CD4-positive, alpha-beta T cell treated with Interleukin-15 for 4 hours (primary cell): Measurements from ENCODE around the gene PDK2.
A peak's percentile ranks its signal among the peaks of the same experiment; 100 is the strongest.

Source experiments
- DNase-seq: peaks from one replicate; pipeline ENCODE4 v3.0.0-alpha.2; 2020; ENCODE audit warnings: low spot score

The PDK2 gene

DNA sequence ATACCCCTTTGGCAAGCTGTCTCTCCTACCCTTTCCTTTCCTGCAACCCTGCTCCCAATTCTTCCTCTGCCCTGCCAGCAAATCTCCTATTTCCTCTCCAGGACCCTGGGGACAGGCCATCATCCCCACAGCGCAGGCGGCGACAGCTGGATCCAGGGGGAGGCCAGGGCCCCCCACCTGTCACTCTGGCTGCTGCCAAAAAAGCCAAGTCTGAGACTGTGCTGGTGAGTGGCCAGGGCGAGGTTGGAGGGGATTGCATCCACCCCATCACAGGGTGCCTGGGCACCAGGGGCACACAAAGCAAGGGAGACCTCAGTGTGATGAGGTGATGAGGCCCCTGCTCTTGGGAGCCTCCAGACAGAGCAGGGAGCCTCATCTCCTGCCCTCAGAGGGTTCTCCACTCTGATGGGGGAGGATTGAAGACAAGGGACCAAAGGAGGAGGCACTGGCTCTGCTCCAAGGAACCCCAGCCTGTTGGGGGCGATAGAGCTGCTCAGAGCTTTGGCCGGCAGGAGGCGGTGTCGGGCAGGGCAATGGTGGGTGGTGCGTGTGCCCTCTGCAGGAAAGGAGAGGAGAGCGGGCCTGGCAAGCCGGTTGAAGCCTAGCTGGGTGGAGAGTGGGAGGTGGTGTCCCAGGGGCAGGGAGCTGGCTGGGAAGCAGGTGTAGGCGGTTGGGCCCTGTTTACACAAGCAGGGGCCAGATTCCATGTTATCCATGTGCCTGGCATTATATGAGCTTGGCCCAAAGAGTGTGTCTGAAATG lies 15.6 kb upstream of the PDK2 start:
- DNase-seq = no peak

GRCh38 chr17:50080096-50080480 lies 15.1 kb upstream of the PDK2 start:
- DNase-seq = no peak

GRCh38 chr17:50080827-50081226 lies 14.3 kb upstream of the PDK2 start:
- no peak for DNase-seq

DNA sequence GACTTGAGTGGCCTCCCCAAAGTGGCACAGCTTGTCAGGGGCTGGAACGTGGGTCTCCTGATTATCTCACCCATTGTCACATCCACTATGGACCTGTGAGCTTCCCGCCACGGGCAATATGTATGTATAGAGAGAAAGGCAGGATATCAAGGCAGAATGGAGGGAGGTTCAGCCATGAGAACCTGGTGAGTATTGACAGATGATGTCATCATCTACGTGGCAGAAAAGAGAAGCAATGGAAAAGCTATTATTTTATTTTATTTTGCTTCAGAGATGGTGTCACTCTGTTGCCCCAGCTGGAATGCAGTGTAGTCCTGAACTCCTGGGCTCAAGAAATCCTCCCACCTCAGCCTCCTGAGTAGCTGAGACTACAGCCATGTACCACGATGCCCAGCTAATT lies 13.4 kb upstream of the PDK2 start:
- DNase-seq = no peak

DNA sequence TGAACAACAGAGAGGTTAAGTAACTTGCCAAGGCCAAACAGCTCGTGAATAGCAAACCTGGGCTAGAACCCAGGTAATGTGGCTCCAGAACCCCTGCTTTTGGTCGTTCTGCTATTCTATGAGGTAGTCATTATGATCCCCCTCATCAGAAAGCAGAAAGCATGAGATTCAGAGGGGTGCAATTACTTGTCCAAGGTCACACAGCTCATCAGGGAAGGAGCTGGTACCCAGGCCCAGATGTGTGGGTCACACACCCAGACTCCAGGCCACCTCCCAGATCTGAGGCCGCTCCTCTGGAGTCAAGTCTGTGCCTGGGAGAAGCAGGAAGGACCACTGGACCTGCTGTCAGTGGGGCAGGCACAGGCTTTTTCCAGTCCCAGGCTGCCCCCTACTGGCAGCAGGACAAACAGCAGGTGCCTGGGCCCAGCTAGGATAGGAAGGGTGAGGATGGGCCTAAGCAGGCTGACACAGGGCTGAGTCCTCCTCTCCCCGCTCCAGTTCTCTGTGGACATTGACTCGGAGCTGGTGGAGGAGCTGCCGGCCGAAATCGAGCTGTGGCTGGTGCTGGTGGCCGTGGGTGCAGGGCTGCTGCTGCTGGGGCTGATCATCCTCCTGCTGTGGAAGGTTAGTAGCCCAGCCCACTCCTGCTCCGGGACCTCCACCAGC lies 7.8 kb upstream of the PDK2 start:
- peak; percentile 79 for DNase-seq

- DNase-seq = no peak
Measured at GRCh38 chr17:50087912-50088405, 7.2 kb upstream of the PDK2 start.

GRCh38 chr17:50088952-50089825 lies 6.0 kb upstream of the PDK2 start:
- DNase-seq = no peak

GRCh38 chr17:50090071-50090470 lies 5.1 kb upstream of the PDK2 start:
- no peak for DNase-seq

DNA sequence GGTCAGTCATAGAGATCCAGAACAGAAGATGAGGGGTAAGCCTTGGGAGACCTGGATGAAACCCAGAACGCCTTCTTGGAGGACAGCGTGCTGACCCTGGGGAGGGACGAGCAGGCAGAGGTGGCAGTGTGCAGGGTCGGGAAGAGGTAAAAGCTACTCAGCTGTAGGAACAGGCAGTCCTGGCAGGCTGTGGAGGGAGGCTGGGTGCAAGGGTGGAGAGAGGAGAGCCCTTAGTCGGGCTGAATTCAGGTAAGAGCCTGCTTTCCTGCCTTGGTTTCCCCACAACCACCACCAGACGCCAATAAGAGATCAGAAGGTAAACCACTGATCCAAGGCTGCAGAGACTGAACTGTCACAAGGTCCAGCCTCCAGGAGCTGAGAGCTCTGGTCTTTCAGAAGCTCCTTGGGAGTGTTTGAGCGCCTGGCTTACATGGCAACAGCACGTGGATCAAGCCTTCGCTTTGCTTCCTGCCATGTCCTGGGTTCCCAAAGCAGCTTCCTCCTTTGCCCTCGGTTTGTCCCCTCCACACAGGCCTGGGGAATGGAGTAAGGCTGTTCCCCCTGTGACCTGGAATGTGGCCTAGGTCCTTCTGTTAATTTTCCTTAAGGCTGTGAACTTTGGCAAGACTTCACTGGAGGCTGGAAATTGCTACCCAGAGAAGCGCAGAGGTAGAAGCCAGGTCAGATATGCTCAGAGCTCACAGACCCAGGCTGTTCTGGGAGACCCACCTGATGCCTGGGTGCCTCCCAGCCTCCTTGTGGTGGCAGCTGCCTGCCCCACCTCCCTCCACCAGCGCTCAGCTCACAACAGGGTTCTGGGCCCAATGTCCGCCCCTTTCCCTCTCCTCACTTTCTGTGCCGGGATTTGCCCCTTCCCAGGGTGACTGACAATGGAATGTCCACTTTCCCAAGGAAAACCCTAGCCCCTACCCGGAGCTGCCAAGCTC lies 3.9 kb upstream of the PDK2 start:
- DNase-seq = no peak

DNA sequence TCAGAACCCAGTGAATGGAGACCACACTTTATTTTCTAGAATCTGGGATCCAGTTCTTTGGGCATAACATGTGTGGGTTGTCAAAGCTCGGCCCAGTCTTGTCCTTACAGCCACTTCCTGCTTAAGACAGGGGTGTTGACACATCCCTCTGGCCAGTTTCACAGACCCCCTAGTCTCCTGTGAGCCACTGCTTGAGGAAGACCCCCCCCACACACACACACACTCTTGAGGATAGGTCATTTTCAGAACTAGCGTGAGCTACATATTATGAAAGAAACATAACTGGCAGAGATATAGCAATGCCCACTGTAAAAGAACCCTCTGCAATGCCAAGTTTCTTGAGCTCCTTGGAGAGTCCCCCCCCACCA lies 3.2 kb upstream of the PDK2 start:
- DNase-seq = no peak

GRCh38 chr17:50093246-50093645 lies 1.9 kb upstream of the PDK2 start:
- DNase-seq = no peak

- DNase-seq = no peak
Measured at GRCh38 chr17:50093807-50094206, 1.3 kb upstream of the PDK2 start.

DNA sequence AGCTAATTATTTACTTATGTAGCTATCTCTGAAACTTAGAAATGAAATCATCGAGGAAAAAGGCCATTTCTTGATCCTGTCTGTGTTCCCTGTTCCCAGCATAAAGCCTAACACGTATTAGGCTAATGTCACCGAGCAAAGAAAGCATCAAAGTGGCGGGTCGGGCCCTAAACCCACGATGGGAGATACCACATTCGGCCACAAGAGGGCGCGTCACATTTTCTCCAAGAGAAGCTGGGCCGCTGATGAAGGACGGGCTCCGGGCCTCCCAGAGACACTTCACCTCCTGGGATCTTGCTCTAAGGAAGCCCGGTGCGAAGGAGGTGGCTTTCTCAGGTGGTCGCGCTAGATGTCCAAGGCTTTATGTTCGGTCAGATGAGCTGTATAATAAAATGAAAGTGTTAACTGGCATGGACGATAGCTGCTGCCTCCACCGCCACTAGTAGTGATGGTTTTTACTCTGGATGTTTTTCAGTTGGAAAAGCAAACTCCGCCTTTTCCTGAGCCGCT lies 853 bp upstream of the PDK2 start:
- peak; percentile 89 for DNase-seq

DNA sequence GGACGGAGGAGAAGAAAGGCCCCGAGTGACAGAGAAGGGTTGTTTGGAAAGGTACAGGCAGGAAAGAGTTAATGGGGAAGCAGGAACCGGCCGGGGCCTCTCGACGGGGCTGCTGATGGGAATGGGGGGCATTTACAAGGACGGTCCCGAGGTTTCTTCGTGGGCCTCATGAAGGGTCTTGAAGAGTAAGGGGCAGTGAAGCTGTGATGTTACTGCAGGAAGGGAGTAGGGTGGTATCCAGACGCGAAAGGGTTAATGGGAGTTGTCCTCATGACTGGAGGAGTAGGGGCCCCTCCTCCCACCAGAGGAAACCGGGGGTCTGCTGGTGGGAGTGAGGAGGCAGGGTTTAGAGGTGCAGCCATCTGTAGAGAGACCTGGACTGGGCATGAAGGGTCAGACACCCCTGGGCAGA lies 481 bp downstream of the PDK2 start:
- DNase-seq = no peak

- DNase-seq = no peak
Measured at GRCh38 chr17:50096092-50096491, 941 bp downstream of the PDK2 start.

GRCh38 chr17:50096758-50097157 lies 1.6 kb downstream of the PDK2 start:
- DNase-seq = no peak

DNA sequence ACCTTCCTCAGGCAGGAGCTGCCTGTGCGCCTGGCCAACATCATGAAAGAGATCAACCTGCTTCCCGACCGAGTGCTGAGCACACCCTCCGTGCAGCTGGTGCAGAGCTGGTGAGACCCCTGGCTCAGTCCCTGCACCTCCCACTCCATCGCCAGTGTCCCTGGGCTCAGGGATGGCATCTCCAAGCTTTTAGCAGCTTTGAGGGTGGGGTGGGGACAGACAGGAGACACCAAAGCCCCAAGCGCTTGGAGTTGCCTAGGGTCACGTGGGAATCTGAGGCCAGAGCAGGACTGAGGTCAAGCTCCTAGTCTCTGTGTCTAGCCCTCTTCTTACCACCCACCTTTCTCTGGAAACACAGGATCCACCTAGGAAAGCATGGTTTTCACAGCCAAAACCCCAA lies 2.3 kb downstream of the PDK2 start:
- DNase-seq = no peak

DNA sequence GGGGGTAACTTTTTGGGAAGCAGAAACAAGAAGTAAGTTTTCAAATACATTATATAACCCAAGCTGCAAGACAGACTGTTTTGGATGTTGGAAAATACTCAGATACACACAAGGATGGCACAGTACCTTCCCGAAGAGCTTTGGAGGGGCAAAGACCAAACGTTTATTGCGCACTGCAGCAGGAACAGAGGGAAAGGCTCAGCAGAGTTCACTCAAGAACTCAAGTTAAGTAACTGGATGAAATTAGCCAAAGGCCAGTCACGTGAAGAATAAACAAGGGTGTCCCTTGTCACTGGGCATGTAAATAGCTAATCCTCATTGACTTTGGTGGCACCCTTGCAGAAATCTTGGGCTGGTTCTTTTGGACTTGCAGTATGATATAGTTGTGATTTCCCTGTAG lies 2.8 kb downstream of the PDK2 start:
- DNase-seq = no peak

- DNase-seq = no peak
Measured at GRCh38 chr17:50098583-50098982, 3.4 kb downstream of the PDK2 start.

- DNase-seq = no peak
Measured at GRCh38 chr17:50099003-50099402, 3.9 kb downstream of the PDK2 start.

DNA sequence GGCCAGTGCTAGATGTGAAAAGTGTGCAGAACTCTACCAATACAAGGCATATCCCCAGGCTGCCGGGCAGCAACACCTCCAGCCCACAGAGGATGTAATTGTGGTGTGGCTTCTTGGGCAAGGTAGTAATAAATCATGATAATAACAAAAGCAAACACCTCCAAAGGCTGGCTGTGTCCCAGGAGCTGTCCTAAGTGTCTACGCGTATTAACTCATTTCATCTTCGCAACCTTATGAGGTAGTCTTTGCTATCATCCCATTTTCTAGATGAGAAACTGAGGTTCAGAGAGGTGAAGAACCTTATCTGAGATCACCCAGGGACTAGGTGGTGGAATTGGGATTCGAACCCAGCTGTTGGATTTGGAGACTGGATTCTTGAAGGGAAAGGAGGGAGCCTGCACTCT lies 5.3 kb downstream of the PDK2 start:
- no peak for DNase-seq
